GM19467 (cell line): ENCODE results near the gene PRR29.

Source experiments
- ATAC-seq: cut with Tn5 transposase; IDR thresholded peaks from one replicate; pipeline ENCODE4 v1.9.1; 2021; ENCODE audit warnings: mild to moderate bottlenecking, moderate library complexity; ENCODE audit not compliant: unreplicated experiment

Gene PRR29

GRCh38 chr17:64039106-64039400, 40.9 kb downstream of the PRR29 start:
- no peak for ATAC-seq

- no peak for ATAC-seq
Observed at GRCh38 chr17:64040206-64040605, 42.1 kb downstream of the PRR29 start.

GRCh38 chr17:64041912-64042311, 43.8 kb downstream of the PRR29 start:
- no peak for ATAC-seq

- no peak for ATAC-seq
Observed at GRCh38 chr17:64042700-64043485, 44.7 kb downstream of the PRR29 start.

- no peak for ATAC-seq
Observed at GRCh38 chr17:64045176-64045575, 47.0 kb downstream of the PRR29 start.

- no peak for ATAC-seq
Observed at GRCh38 chr17:64048805-64049204, 50.7 kb downstream of the PRR29 start.

GRCh38 chr17:64051153-64051552, 53.0 kb downstream of the PRR29 start:
- no peak for ATAC-seq

- ATAC-seq: no peak
Observed at GRCh38 chr17:64053101-64053500, 55.0 kb downstream of the PRR29 start.
